ENCODE data around the gene EI24.
"Not testable (repeated sequence)": the region's sequence is repeated elsewhere in the genome, so short reads cannot be mapped to it uniquely, and the experiment has no call there.

The EI24 gene

DNA sequence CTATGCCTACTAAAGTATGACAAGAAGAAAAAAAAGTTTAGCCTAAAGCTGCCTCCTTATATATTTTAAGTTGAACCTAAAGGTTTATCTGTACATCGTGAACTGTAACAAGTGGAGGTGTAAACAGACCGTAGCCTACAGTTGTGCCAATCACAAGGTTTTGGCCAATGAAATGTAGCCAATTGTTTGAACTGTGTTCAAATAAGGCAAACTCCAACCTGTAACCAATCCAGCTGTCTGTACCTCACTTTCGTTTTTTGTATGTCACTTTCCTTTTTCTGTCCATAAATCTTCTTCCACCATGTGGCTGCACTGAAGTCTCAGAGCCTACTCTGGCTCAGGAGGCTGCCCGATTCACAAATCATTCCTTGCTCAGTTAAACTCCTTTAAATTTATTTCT is 6.8 kb upstream of the EI24 start:
- TF ChIP-seq, protein P1, sequence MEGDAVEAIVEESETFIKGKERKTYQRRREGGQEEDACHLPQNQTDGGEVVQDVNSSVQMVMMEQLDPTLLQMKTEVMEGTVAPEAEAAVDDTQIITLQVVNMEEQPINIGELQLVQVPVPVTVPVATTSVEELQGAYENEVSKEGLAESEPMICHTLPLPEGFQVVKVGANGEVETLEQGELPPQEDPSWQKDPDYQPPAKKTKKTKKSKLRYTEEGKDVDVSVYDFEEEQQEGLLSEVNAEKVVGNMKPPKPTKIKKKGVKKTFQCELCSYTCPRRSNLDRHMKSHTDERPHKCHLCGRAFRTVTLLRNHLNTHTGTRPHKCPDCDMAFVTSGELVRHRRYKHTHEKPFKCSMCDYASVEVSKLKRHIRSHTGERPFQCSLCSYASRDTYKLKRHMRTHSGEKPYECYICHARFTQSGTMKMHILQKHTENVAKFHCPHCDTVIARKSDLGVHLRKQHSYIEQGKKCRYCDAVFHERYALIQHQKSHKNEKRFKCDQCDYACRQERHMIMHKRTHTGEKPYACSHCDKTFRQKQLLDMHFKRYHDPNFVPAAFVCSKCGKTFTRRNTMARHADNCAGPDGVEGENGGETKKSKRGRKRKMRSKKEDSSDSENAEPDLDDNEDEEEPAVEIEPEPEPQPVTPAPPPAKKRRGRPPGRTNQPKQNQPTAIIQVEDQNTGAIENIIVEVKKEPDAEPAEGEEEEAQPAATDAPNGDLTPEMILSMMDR (IDR thresholded peaks at IDR 0.05; ENCODE audit: borderline replicate concordance, insufficient read depth, low read depth, low read length): no peak
- no peak overlapping the region for H3K4me3 ChIP-seq (ENCODE audit: low read depth, low read length)

DNA sequence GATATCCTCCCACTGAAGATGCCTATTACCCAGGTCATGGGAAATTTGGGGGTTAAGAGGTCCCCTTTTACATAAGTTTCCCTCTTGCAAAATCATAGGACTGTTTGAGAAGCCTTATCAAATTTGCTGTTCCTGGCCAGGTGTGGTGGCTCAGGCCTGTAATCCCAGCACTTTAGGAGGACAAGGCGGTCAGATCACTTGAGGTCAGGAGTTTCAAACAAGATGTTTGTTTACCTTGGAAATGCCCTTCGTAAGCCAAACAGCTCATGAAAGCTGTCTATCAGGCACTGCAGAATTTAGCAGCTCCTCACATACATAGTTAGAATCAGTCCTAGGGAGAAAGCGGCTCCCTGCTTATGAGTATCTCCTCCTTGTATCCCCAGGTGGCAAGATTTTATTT is 4.9 kb upstream of the EI24 start:
- TF ChIP-seq, protein P1 (IDR thresholded peaks at IDR 0.05; ENCODE audit: borderline replicate concordance, insufficient read depth, low read depth, low read length): no peak
- no peak overlapping the region for H3K4me3 ChIP-seq (ENCODE audit: low read depth, low read length)

DNA sequence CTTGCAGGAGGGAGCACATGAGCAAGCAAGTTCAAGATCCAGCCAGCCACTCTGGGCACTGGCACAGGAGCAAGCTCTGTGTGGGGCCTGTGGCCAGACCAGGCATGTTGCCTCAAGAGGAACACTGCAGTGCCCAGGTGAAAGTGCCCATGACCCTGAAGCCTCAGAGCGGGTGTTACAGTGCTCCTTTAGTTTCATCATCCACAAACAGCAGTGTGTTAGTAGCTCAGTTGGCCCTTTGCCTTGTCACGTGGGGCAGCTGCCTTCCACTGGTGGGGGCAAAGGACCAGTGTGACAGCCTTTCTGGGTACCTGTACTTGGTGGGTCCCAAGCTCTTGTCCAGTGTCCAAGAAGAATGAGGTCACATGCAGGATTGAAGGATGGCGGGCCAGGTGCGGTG is 3.0 kb upstream of the EI24 start:
- H3K4me3 ChIP-seq (ENCODE audit: low read depth, low read length): no peak overlapping the region
- TF ChIP-seq, protein P1 (IDR thresholded peaks at IDR 0.05; ENCODE audit: borderline replicate concordance, insufficient read depth, low read depth, low read length): no peak

DNA sequence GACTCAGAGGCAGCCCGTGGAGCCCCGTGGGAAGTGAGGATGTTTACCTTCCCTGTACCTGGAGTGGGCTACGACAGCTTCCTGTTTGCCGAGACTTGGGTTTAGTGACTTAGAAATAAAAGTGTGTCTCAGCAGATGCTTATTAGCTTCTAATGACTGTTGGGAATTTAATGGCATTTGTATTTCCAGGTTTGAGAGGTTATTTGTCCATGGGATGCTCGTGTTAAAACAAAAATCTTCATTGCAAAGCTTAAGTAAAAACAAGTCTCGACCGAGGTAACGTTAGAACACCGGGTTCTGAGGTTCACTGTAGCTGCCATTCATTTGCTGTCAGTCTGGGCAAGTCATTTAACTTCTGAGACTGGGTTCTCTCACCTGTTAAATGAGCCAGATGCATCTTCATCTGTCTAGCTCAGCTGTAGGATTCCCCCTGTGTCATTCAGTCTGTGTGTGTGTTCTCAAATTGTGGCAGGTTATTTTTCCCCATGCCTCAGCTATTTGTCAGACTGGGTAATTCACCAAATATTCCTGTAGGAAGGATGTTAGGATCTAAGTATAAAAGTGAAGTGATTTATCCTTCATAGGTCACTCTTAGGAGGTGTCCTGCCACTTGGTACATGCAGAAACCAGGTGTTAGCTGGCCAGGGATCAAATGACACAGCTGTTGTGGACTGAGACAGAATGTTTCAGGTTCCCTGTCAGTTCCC is 791 bp downstream of the EI24 start:
- TF ChIP-seq, protein P1 (IDR thresholded peaks at IDR 0.05; ENCODE audit: borderline replicate concordance, insufficient read depth, low read depth, low read length): no peak
- H3K4me3 ChIP-seq (ENCODE audit: low read depth, low read length): peak overlapping the region; percentile 97

DNA sequence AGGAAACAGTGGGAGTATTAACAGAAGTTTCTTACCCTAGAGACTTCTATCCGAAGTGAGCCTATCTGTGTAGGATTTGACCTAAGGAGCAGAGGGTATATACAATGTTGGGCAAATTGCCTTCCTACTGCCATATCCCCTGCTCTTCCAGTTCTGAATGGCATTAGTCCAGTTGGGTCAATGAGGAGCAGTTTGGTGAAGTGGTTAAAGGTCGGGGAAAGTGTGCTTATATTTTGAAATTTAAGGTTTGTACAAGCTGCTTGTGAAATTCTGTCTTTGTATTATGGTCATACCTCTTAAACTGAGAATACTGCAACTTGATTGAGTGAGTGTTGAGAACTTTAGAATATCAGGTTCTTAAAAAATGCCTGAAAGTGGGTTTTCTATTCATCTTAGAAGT is 1.7 kb downstream of the EI24 start:
- no peak overlapping the region for H3K4me3 ChIP-seq (ENCODE audit: low read depth, low read length)
- TF ChIP-seq, protein P1 (IDR thresholded peaks at IDR 0.05; ENCODE audit: borderline replicate concordance, insufficient read depth, low read depth, low read length): no peak

DNA sequence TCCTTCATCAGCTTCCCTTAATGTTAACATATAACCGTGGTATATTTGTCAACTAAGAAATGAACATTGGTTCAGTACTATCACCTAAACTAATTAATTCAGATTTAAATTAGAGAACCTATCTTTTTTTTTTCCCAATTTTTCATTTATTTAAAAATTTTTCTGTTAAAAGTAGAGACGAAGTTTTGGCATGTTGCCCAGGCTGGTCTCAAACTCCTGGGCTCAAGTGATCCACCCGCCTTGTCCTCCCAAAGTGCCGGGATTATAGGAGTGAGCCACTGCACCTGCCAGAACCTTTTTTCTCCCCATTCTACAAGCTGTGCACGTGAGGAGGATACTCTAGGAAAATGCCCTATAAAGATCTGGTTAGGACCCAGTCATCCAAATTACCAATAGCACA is 3.6 kb downstream of the EI24 start:
- H3K4me3 ChIP-seq (ENCODE audit: low read depth, low read length): no peak overlapping the region
- TF ChIP-seq, protein P1 (IDR thresholded peaks at IDR 0.05; ENCODE audit: borderline replicate concordance, insufficient read depth, low read depth, low read length): no peak

DNA sequence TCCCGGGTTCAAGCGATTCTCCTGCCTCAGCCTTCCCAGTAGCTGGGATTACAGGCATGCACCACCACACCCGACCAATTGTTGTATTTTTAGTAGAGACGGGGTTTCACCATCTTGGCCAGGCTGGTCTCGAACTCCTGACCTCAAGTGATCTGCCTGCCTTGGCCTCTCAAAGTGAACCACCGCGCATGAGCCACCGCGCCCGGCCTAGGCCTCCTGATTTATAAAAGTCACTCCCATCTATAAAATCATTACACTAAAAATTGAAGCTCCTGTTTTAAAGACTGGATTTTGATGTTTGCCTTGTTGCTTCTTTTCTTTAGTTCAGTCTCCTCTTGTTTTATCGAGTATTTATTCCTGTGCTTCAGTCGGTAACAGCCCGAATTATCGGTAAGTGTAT is 7.9 kb downstream of the EI24 start:
- not testable (repeated sequence) for H3K4me3 ChIP-seq (ENCODE audit: low read depth, low read length)
